A673 (cell line): ENCODE results near the gene MORN3. TPM values are rescaled to one million over a fixed set of nuclear protein-coding genes. Genes with fewer than 3 reads are reported as not detected.
"Not testable (repeated sequence)": the region's sequence is repeated elsewhere in the genome, so short reads cannot be mapped to it uniquely, and the experiment has no call there.

Experiments
- BruUV-seq: library from RNA; stranded (reverse); fragments of 400-500 nt; replicated peaks from 2 replicates; lab custom pipeline; 2021; lab: Mats Ljungman, UMichigan
- CTCF ChIA-PET: fragments of 300-600 bp; sonication (Branson Sonifier 250); formaldehyde crosslinking; loops from one replicate; lab custom pipeline; 2022; ENCODE audit warnings: antibody characterized with exemption; lab: Charles Lee
- POLR2A ChIA-PET: fragments of 300-600 bp; sonication (Branson Sonifier 250); formaldehyde crosslinking; loops from one replicate; lab custom pipeline; 2022; ENCODE audit warnings: antibody characterized with exemption; ENCODE audit not compliant: low non-redundant PET; lab: Charles Lee
- DNase-seq: peaks from one replicate; pipeline ENCODE4 v3.0.0-alpha.2; 2015; ENCODE audit warnings: low spot score
- H3K27ac ChIP-seq: fragments of 200-600 bp; sonication (generic); 2 replicates; pipeline ENCODE4 v1.5.1; 2016; ENCODE audit warnings: mixed run types, low read depth, mild to moderate bottlenecking, mixed read lengths, antibody characterized with exemption, low read length; ENCODE audit not compliant: poor library complexity, severe bottlenecking
- H3K27me3 ChIP-seq: fragments of 200-600 bp; sonication (generic); replicated peaks from 2 replicates; pipeline ENCODE4 v1.6.1; 2017; ENCODE audit warnings: mixed run types, low read depth, mild to moderate bottlenecking, mixed read lengths, antibody characterized with exemption, low read length; ENCODE audit not compliant: insufficient read depth, poor library complexity
- H3K36me3 ChIP-seq: fragments of 200-600 bp; sonication (generic); 2 replicates; pipeline ENCODE4 v1.6.1; 2016; ENCODE audit warnings: mixed run types, mild to moderate bottlenecking, mixed read lengths, antibody characterized with exemption, low read length; ENCODE audit not compliant: insufficient read depth, poor library complexity, severe bottlenecking
- H3K4me1 ChIP-seq: fragments of 200-600 bp; sonication (generic); 2 replicates; pipeline ENCODE4 v1.6.1; 2017; ENCODE audit warnings: mixed run types, mild to moderate bottlenecking, mixed read lengths, antibody characterized with exemption, low read length; ENCODE audit not compliant: insufficient read depth, poor library complexity, severe bottlenecking
- H3K4me3 ChIP-seq: fragments of 200-600 bp; sonication (generic); 2 replicates; pipeline ENCODE4 v1.5.1; 2016; ENCODE audit warnings: low read depth, mixed run types, mild to moderate bottlenecking, mixed read lengths, low read length; ENCODE audit not compliant: poor library complexity, severe bottlenecking
- H3K9me3 ChIP-seq: fragments of 200-600 bp; sonication (generic); 2 replicates; pipeline ENCODE4 v1.6.1; 2016; ENCODE audit warnings: mixed run types, low read depth, mild to moderate bottlenecking, mixed read lengths, antibody characterized with exemption, low read length; ENCODE audit not compliant: poor library complexity, severe bottlenecking
- EZH2 ChIP-seq: fragments of 200-600 bp; sonication (generic); IDR thresholded peaks from 2 replicates; pipeline ENCODE4 v1.6.1; 2017; ENCODE audit warnings: borderline replicate concordance, low read depth, mild to moderate bottlenecking, mixed read lengths, antibody characterized with exemption, low read length; ENCODE audit not compliant: poor library complexity, severe bottlenecking
- intact Hi-C: fragments of 100-400 bp; cut with micrococcal nuclease; formaldehyde crosslinking; loops from one replicate; pipeline ENCODE4 v1.10.0; 2022; ENCODE audit not compliant: unreplicated experiment
- total RNA-seq: library from RNA; stranded (reverse); gene quantifications from 2 replicates; pipeline ENCODE4 v1.2.3, GENCODE V29; 2021
- TF ChIP-seq, protein P1 (sequence below): fragments of 300-800, 200-600 bp; sonication (generic); conservative IDR thresholded peaks from 2 replicates; pipeline ENCODE4 v1.5.1; 2017; ENCODE audit warnings: low read depth, mild to moderate bottlenecking, antibody characterized with exemption, low read length, moderate library complexity, mixed read lengths

Gene MORN3
- total RNA-seq, 1 experiment from 2014 or later: 0.58 TPM

- BruUV-seq: no TSS peak
- POLR2A ChIA-PET: interaction anchor here (0.7 kb wide), 1 partner anchor 38 kb away, joined by 10 read pairs; no protein-coding TSS in a partner anchor
Measured at GRCh38 chr12:121634836-121635235, 34.6 kb downstream of the MORN3 start.

DNA sequence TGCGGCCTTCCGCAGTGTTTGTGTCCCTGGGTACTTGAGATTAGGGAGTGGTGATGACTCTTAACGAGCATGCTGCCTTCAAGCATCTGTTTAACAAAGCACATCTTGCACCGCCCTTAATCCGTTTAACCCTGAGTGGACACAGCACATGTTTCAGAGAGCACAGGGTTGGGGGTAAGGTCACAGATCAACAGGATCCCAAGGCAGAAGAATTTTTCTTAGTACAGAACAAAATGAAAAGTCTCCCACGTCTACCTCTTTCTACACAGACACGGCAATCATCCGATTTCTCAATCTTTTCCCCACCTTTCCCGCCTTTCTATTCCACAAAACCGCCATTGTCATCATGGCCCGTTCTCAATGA is 35.6 kb downstream of the MORN3 start:
- POLR2A ChIA-PET: interaction anchor here (0.7 kb wide), 1 partner anchor 39 kb away, joined by 10 read pairs; no protein-coding TSS in a partner anchor
- BruUV-seq, H3K4me3 ChIP-seq, intact Hi-C loops, H3K9me3 ChIP-seq, CTCF ChIA-PET, DNase-seq, H3K27ac ChIP-seq, H3K27me3 ChIP-seq, H3K36me3 ChIP-seq: not testable (repeated sequence)
- H3K4me1 ChIP-seq: peaks cover 20% of the 10 kb centered on the region

More at GRCh38 chr12:121634836-121635235, 34.6 kb downstream of the MORN3 start:
- H3K36me3 ChIP-seq: no peaks in the 10 kb centered on the region
- no peak for DNase-seq
- no peaks in the 10 kb centered on the region for H3K9me3 ChIP-seq
- H3K27ac ChIP-seq: no peak overlapping the region
- H3K27me3 ChIP-seq: no peaks in the 10 kb centered on the region
- CTCF ChIA-PET: no interaction called here
- intact Hi-C loops: no loop called here
- H3K4me1 ChIP-seq: peaks cover 11% of the 10 kb centered on the region
- H3K4me3 ChIP-seq: no peak overlapping the region
- no peak for TF ChIP-seq EZH2
- TF ChIP-seq, protein P1, sequence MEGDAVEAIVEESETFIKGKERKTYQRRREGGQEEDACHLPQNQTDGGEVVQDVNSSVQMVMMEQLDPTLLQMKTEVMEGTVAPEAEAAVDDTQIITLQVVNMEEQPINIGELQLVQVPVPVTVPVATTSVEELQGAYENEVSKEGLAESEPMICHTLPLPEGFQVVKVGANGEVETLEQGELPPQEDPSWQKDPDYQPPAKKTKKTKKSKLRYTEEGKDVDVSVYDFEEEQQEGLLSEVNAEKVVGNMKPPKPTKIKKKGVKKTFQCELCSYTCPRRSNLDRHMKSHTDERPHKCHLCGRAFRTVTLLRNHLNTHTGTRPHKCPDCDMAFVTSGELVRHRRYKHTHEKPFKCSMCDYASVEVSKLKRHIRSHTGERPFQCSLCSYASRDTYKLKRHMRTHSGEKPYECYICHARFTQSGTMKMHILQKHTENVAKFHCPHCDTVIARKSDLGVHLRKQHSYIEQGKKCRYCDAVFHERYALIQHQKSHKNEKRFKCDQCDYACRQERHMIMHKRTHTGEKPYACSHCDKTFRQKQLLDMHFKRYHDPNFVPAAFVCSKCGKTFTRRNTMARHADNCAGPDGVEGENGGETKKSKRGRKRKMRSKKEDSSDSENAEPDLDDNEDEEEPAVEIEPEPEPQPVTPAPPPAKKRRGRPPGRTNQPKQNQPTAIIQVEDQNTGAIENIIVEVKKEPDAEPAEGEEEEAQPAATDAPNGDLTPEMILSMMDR: no peak

DNA sequence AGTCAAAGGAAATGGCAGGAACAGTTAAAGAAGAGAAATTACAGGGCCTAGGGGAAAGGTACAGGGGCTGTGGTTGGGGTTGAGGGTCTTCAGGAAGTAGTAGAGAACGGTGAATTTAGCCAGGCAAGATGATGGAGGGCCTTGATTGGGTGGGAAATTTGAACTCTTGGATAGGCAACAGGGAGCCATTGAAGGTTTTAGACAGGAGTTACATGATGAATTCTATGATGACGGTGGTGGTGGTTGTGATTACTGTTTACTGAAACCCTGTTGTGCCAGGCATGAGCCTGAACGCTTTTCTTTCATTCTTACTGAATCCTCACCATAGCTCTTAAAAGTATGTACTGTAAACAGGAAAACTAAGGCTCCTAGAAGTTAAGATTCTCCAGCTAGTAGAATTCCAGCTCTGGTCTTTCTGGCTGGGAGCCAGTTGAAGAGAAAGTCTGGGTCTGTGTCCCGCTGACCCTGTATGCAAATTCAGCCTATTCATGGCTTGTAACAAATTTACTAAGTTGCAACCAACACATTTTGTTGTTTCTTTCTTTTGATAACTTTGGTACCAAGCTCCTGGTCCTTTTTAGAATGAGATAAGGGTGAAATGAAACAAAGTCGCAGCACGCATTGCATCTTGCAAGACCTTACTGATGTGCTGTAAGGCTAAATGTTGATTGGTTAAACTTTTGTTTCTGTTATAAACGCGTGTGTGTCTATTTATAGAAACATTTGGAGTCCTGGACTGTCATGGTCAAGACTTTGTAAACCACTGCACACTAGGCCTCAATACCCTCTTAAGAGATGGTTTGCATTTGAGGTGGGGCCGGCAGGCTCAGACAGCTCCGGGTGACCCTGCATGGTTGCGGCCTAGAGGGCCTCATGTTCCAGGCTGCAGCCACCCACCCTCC is 37.1 kb downstream of the MORN3 start:
- no peaks in the 10 kb centered on the region for H3K9me3 ChIP-seq
- peaks cover 29% of the 10 kb centered on the region for H3K4me1 ChIP-seq
- no peaks in the 10 kb centered on the region for H3K27me3 ChIP-seq
- H3K4me3 ChIP-seq: no peak overlapping the region
- no peak for TF ChIP-seq EZH2
- TF ChIP-seq, protein P1: no peak
- intact Hi-C loops: no loop called here
- no peaks in the 10 kb centered on the region for H3K36me3 ChIP-seq
- CTCF ChIA-PET: no interaction called here
- DNase-seq: no peak
- H3K27ac ChIP-seq: no peak overlapping the region
- BruUV-seq: no TSS peak
- POLR2A ChIA-PET: no interaction called here
